ENCODE results near the gene DHRS9. TPM values are rescaled to one million over a fixed set of nuclear protein-coding genes. Genes with fewer than 3 reads are reported as not detected.

Gene DHRS9
- total RNA-seq, 1 donor from 2014 or later, result 1.2 TPM

- no peak overlapping the region for H3K4me3 Mint-ChIP-seq
- CTCF ChIA-PET, result no interaction called here
- H3K27ac Mint-ChIP-seq, result peak overlapping the region; percentile 15
These were observed 4.0 kb downstream of the DHRS9 start for GRCh38 chr2:169073211-169073962.

GRCh38 chr2:169073963-169074751 lies 4.8 kb downstream of the DHRS9 start:
- H3K27me3 Mint-ChIP-seq, result no peaks in the 10 kb centered on the region
- peak overlapping the region; percentile 19 for H3K4me3 Mint-ChIP-seq
- CTCF ChIA-PET, result no interaction called here
- no peaks in the 10 kb centered on the region for H3K9me3 Mint-ChIP-seq
- no peak for TF ChIP-seq CTCF (IDR thresholded peaks at IDR 0.05)
- no peaks in the 10 kb centered on the region for H3K36me3 Mint-ChIP-seq (ENCODE audit: low read depth)
- intact Hi-C loops (cut with micrococcal nuclease), result no loop called here
- DNase-seq (no peak), ATAC-seq (ENCODE audit: low read depth) (peak; percentile 25)
- peaks cover 31% of the 10 kb centered on the region for H3K4me1 Mint-ChIP-seq
- POLR2A ChIA-PET, result no interaction called here
- H3K27ac Mint-ChIP-seq, result no peak overlapping the region

More at GRCh38 chr2:169073211-169073962, 4.0 kb downstream of the DHRS9 start:
- no peaks in the 10 kb centered on the region for H3K9me3 Mint-ChIP-seq
- intact Hi-C loops (cut with micrococcal nuclease), result no loop called here
- no peaks in the 10 kb centered on the region for H3K36me3 Mint-ChIP-seq (ENCODE audit: low read depth)
- ATAC-seq (ENCODE audit: low read depth) (no peak), DNase-seq (no peak)
- no peak for TF ChIP-seq CTCF (IDR thresholded peaks at IDR 0.05)
- peaks cover 31% of the 10 kb centered on the region for H3K4me1 Mint-ChIP-seq
- POLR2A ChIA-PET, result no interaction called here
- no peaks in the 10 kb centered on the region for H3K27me3 Mint-ChIP-seq

GRCh38 chr2:169077674-169078240 lies 8.4 kb downstream of the DHRS9 start:
- ATAC-seq (ENCODE audit: low read depth) (no peak), DNase-seq (no peak)
- H3K27me3 Mint-ChIP-seq, result no peaks in the 10 kb centered on the region
- POLR2A ChIA-PET, result no interaction called here
- TF ChIP-seq CTCF (IDR thresholded peaks at IDR 0.05), result no peak
- H3K4me3 Mint-ChIP-seq, result no peak overlapping the region
- H3K27ac Mint-ChIP-seq, result no peak overlapping the region
- H3K36me3 Mint-ChIP-seq (ENCODE audit: low read depth), result no peaks in the 10 kb centered on the region
- H3K4me1 Mint-ChIP-seq, result peaks cover 40% of the 10 kb centered on the region
- CTCF ChIA-PET, result no interaction called here
- intact Hi-C loops (cut with micrococcal nuclease), result no loop called here
- no peaks in the 10 kb centered on the region for H3K9me3 Mint-ChIP-seq

GRCh38 chr2:169080250-169081069 lies 11.1 kb downstream of the DHRS9 start:
- Mint-ChIP-seq H3K9me3 (no peaks in the 10 kb centered on the region), H3K27me3 (no peaks in the 10 kb centered on the region), H3K4me3 (no peak overlapping the region), H3K4me1 (peaks cover 36% of the 10 kb centered on the region), H3K36me3 (ENCODE audit: low read depth) (no peaks in the 10 kb centered on the region), H3K27ac (no peak overlapping the region)
- ATAC-seq (ENCODE audit: low read depth), result peak; percentile 90
- ChIA-PET CTCF (no interaction called here), POLR2A (no interaction called here)
- no peak for TF ChIP-seq CTCF (IDR thresholded peaks at IDR 0.05)
- DNase-seq, result no peak
- intact Hi-C loops (cut with micrococcal nuclease), result no loop called here

All from activated B cell treated with CpG ODN at 0.5 μM for 24 hours (primary cell).